ENCODE data around the gene KCNQ2. TPM values are rescaled to one million over a fixed set of nuclear protein-coding genes. Genes with fewer than 3 reads are reported as not detected.
A peak's percentile ranks its signal among the peaks of the same experiment; 100 is the strongest.

The KCNQ2 gene
- total RNA-seq, 1 donor from 2014 or later, result 39.5 TPM

DNA sequence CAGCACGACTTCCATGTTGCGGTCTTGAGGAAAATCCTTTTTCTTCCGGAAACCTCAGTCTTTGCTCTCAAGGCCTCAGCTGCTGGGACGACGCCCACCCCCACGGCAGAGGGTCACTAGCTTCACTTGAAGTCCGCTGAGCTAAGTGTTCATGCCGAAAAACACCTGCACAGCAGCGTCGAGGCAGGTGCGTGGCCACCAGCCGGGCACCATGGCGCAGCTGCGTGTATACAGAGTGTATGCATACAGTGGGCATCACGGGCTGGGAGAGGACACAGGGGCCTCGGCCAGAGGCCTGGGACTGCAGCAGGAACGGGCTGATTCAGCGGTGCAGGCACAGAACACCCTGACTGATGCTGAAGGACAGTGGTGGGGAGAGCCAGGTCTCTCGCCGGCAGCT lies 20.1 kb downstream of the KCNQ2 start:
- Histone ChIP-seq H3K9me3 (ENCODE audit: low read depth) (no peaks in the 10 kb centered on the region), H3K4me1 (peaks cover 26% of the 10 kb centered on the region), H3K9ac (no peak overlapping the region), H3K27ac (no peak overlapping the region), H3K27me3 (no peaks in the 10 kb centered on the region), H3K79me2 (ENCODE audit: low read depth) (peaks cover 67% of the 10 kb centered on the region), H2AFZ (replicated peaks) (no peak overlapping the region), H3K36me3 (no peaks in the 10 kb centered on the region), H4K20me1 (ENCODE audit: low read depth) (peaks cover 93% of the 10 kb centered on the region), H3K4me2 (no peak overlapping the region), H3F3A (ENCODE audit: low read depth) (no peaks in the 10 kb centered on the region), H3K4me3 (no peak overlapping the region)
- peak overlapping the region; percentile 53 for H3K27ac Mint-ChIP-seq
- H3K27me3 Mint-ChIP-seq (ENCODE audit: insufficient read depth, low read depth), result peaks cover 3% of the 10 kb centered on the region
- H3K4me3 Mint-ChIP-seq, result no peak overlapping the region
- no peaks in the 10 kb centered on the region for H3K9me3 Mint-ChIP-seq
- peaks cover 59% of the 10 kb centered on the region for H3K4me1 Mint-ChIP-seq
- TF ChIP-seq, protein P1, sequence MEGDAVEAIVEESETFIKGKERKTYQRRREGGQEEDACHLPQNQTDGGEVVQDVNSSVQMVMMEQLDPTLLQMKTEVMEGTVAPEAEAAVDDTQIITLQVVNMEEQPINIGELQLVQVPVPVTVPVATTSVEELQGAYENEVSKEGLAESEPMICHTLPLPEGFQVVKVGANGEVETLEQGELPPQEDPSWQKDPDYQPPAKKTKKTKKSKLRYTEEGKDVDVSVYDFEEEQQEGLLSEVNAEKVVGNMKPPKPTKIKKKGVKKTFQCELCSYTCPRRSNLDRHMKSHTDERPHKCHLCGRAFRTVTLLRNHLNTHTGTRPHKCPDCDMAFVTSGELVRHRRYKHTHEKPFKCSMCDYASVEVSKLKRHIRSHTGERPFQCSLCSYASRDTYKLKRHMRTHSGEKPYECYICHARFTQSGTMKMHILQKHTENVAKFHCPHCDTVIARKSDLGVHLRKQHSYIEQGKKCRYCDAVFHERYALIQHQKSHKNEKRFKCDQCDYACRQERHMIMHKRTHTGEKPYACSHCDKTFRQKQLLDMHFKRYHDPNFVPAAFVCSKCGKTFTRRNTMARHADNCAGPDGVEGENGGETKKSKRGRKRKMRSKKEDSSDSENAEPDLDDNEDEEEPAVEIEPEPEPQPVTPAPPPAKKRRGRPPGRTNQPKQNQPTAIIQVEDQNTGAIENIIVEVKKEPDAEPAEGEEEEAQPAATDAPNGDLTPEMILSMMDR (IDR thresholded peaks at IDR 0.05), result no peak
- no peak for TF ChIP-seq EZH2phosphoT487 (IDR thresholded peaks at IDR 0.05)
- TF ChIP-seq EZH2 (IDR thresholded peaks at IDR 0.05), result no peak
- peaks cover 1% of the 10 kb centered on the region for H3K36me3 Mint-ChIP-seq
- no peak for DNase-seq (ENCODE audit: low spot score)

GRCh38 chr20:63451821-63452220 lies 20.6 kb downstream of the KCNQ2 start:
- no peaks in the 10 kb centered on the region for H3K27me3 ChIP-seq
- H3K9ac ChIP-seq, result no peak overlapping the region

DNA sequence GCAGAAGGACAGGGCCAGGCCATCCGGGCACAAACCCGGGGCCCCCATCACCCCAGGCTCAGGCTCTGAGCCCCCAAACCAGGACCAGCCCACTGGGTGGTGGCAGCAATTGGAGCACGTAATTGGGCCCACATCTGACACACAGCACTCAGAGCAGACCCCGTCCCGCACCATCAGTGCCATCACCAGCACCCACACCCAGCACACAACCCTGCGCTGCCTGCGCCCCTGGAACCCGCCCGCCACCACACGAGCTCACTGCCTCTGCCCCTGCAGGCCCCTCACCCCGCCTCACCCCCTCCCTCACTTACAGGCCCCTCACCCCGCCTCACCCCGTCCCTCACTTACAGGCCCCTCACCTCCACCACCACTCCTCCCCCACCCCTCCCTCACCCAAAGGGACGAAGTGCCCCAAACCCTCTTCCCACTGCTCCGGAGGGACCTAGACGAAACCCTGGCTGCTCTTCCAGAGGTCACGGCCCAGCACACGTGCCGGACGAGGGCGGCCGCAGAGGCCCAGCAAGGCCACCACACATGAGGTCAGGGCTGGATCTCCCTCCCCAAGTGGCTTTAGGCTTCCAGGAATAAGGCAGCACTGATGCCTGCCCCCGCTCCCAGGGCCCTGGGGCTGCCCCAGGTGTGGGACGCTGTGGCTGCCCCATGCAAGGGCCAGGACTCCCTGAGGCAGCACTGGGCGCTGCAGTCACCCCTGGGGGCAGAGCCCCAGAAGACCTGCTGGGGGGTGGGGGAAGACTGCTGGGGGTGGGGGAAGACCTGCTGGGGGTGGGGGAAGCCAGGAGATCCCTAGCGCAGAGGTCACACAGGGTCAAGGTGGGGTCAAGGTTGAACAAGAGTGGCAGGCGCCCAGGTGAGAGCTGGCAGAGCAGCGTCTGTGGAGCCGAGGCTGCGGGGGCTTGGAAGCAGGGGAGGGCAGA lies 22.4 kb downstream of the KCNQ2 start:
- peaks cover 84% of the 10 kb centered on the region for H4K20me1 ChIP-seq (ENCODE audit: low read depth)
- H3K9me3 ChIP-seq (ENCODE audit: low read depth), result no peaks in the 10 kb centered on the region
- H3K4me2 ChIP-seq, result no peak overlapping the region
- Mint-ChIP-seq H3K27me3 (ENCODE audit: insufficient read depth, low read depth) (peaks cover 3% of the 10 kb centered on the region), H3K4me3 (peak overlapping the region; percentile 48), H3K27ac (no peak overlapping the region), H3K9me3 (no peaks in the 10 kb centered on the region), H3K4me1 (peaks cover 54% of the 10 kb centered on the region), H3K36me3 (peaks cover 2% of the 10 kb centered on the region)
- H3K27ac ChIP-seq, result no peak overlapping the region
- TF ChIP-seq, protein P1 (IDR thresholded peaks at IDR 0.05), result no peak
- no peak for TF ChIP-seq EZH2 (IDR thresholded peaks at IDR 0.05)
- TF ChIP-seq EZH2phosphoT487 (IDR thresholded peaks at IDR 0.05), result no peak
- peaks cover 60% of the 10 kb centered on the region for H3K79me2 ChIP-seq (ENCODE audit: low read depth)
- peaks cover 20% of the 10 kb centered on the region for H3K4me1 ChIP-seq
- no peaks in the 10 kb centered on the region for H3K27me3 ChIP-seq
- no peak overlapping the region for H3K9ac ChIP-seq
- DNase-seq (ENCODE audit: low spot score), result no peak
- no peaks in the 10 kb centered on the region for H3F3A ChIP-seq (ENCODE audit: low read depth)
- no peaks in the 10 kb centered on the region for H3K36me3 ChIP-seq
- H2AFZ ChIP-seq (replicated peaks), result no peak overlapping the region
- no peak overlapping the region for H3K4me3 ChIP-seq

More at GRCh38 chr20:63451821-63452220, 20.6 kb downstream of the KCNQ2 start:
- no peak overlapping the region for H3K27ac ChIP-seq
- H3K4me3 Mint-ChIP-seq, result no peak overlapping the region
- peaks cover 61% of the 10 kb centered on the region for H3K4me1 Mint-ChIP-seq
- H3K4me1 ChIP-seq, result peaks cover 26% of the 10 kb centered on the region
- no peaks in the 10 kb centered on the region for H3K36me3 ChIP-seq
- peaks cover 70% of the 10 kb centered on the region for H3K79me2 ChIP-seq (ENCODE audit: low read depth)
- H3K27ac Mint-ChIP-seq, result peak overlapping the region; percentile 53
- no peak overlapping the region for H3K4me3 ChIP-seq
- no peaks in the 10 kb centered on the region for H3F3A ChIP-seq (ENCODE audit: low read depth)
- H4K20me1 ChIP-seq (ENCODE audit: low read depth), result peaks cover 93% of the 10 kb centered on the region
- no peak for DNase-seq (ENCODE audit: low spot score)
- no peak overlapping the region for H2AFZ ChIP-seq (replicated peaks)
- TF ChIP-seq, protein P1 (IDR thresholded peaks at IDR 0.05), result no peak
- no peak for TF ChIP-seq EZH2phosphoT487 (IDR thresholded peaks at IDR 0.05)
- no peak for TF ChIP-seq EZH2 (IDR thresholded peaks at IDR 0.05)
- H3K9me3 ChIP-seq (ENCODE audit: low read depth), result no peaks in the 10 kb centered on the region
- peaks cover 1% of the 10 kb centered on the region for H3K36me3 Mint-ChIP-seq
- peaks cover 3% of the 10 kb centered on the region for H3K27me3 Mint-ChIP-seq (ENCODE audit: insufficient read depth, low read depth)
- no peaks in the 10 kb centered on the region for H3K9me3 Mint-ChIP-seq
- H3K4me2 ChIP-seq, result no peak overlapping the region
